Heart right ventricle (tissue), 16 donors: ENCODE measurements around the gene SCTR. TPM values are rescaled to one million over a fixed set of nuclear protein-coding genes. Genes with fewer than 3 reads are reported as not detected.

Experiments used
- ATAC-seq, 8 donors: fragments of 200-7000 bp; cut with Tn5 transposase; one replicate each; pipeline ENCODE4 v1.9.1; 2020; ENCODE audit warnings: mild to moderate bottlenecking in 8 of 8, moderate library complexity in 8 of 8, moderate number of reproducible peaks in 1 of 8
- DNase-seq, 2 donors: peaks; one replicate each; pipeline ENCODE4 v3.0.0-alpha.2; 2020
- H3K27ac ChIP-seq, 10 donors: fragments of 200-600 bp; sonication (generic) in 2 of 10; one replicate each; pipeline versions ENCODE4 v1.5.0 to v1.8.0; 2020 to 2022; ENCODE audit warnings: mild to moderate bottlenecking in 3 of 10
- H3K27me3 ChIP-seq, 7 donors: fragments of 200-600 bp; one replicate each; pipeline ENCODE4 v1.8.0; 2021 to 2022; ENCODE audit warnings: mild to moderate bottlenecking in 2 of 7
- H3K36me3 ChIP-seq, 9 donors: fragments of 200-600 bp; sonication (generic) in 1 of 9; one replicate each; pipeline versions ENCODE4 v1.5.0 to v1.8.0; 2020 to 2022; ENCODE audit warnings: mild to moderate bottlenecking in 2 of 9
- H3K4me1 ChIP-seq, 9 donors: fragments of 200-600 bp; sonication (generic) in 1 of 9; one replicate each; pipeline versions ENCODE4 v1.5.0 to v1.8.0; 2020 to 2022; ENCODE audit warnings: mild to moderate bottlenecking in 4 of 9
- H3K4me3 ChIP-seq, 10 donors: fragments of 200-600 bp; sonication (generic) in 2 of 10; one replicate each; pipeline versions ENCODE4 v1.5.0 to v1.8.0; 2020 to 2022; ENCODE audit warnings: mild to moderate bottlenecking in 7 of 10, moderate library complexity in 2 of 10
- H3K9me3 ChIP-seq, 11 donors: fragments of 200-600 bp in 10 of 11; sonication (generic) in 2 of 11; one replicate each; pipeline versions ENCODE4 v1.5.0 to v1.8.0; 2013 to 2022; ENCODE audit warnings: mild to moderate bottlenecking in 2 of 11, control low read depth in 1 of 11, moderate library complexity in 1 of 11
- WGBS, 2 donors: extraction: QIAGEN DNeasy Blood & Tissue Kit; methylation state at CpG; one replicate each; pipeline ENCODE4 v1.1.7; 2013; ENCODE audit warnings: inconsistent platforms in 1 of 2; 5-methylcytosine and 5-hydroxymethylcytosine counted together
- intact Hi-C, 10 donors: fragments of 100-400 bp; cut with DNase I; formaldehyde crosslinking; loops; one replicate each; pipeline versions ENCODE4 v1.11.1 to v1.14.2; 2022
- polyA plus RNA-seq, 2 donors: library from polyadenylated mRNA; stranded (reverse); fragments of 200-250 nt; gene quantifications; one replicate each; pipeline ENCODE4 v1.2.3, GENCODE V29; 2013
- total RNA-seq, 10 donors: library from RNA; stranded (reverse); fragmentation: NEBNext Ultra II Directional in 3 of 10; extraction: Animal tissue kit (Norgen Biotek cat#: 25700) in 3 of 10; gene quantifications; one replicate each; pipeline versions ENCODE4 v1.2.1 to v1.2.4, GENCODE V29; 2021 to 2023
- TF ChIP-seq, protein P1 (sequence below), 9 donors: fragments of 200-600 bp; sonication (generic) in 2 of 9; IDR thresholded peaks; one replicate each; pipeline versions ENCODE4 v1.5.0 to v1.8.0; 2021 to 2022; ENCODE audit warnings: antibody characterized with exemption in 9 of 9, mild to moderate bottlenecking in 5 of 9, moderate library complexity in 1 of 9
- donor health status: Arrhythmogenic right ventricular cardiomyopathy.
- donor health status: ischemic (EF 13 %, LVEDD 7.1; RV severe dilation, severe dysfunction).
- donor health status: healthy with polysubstance abuse.
- donor health status: DM: no; HTN: yes; CAD: no.
- donor health status: DM: no; HTN: no; CAD: no.
- donor health status: ischemic (EF 25% LVEDD 6.9; RV normal size, moderate dysfunction).
- donor health status: ischemic (EF 25% LVEDD 5.7; RV mildly dilated, moderate dysfunction).
- donor health status: healthy.
- donor health status: DM: yes; HTN: yes; CAD: no.
- donor health status: Ischemic cardiomyopathy.
- donor health status: ischemic (EF 35%, LVEDD 5.7; RV mildly dilated, moderate dysfunction).
- donor health status: nonischemic (EF 11% LVEDD 7.7; RV severe dilation, severe dysfunction).
- donor health status: DM: yes; HTN: yes; CAD: no.
- donor health status: PGD.
- donor health status: ischemic (EF 29% LVEDD 5.4; RV normal size, mild dysfunction).
- donor health status: nonischemic (EF 23%, LVEDD 6.1; RV moderate dilation, normal function).

SCTR gene
- total and polyA plus RNA-seq, 12 donors: 0.10 to 1.4 (median 0.57) TPM; not detected in 2

DNA sequence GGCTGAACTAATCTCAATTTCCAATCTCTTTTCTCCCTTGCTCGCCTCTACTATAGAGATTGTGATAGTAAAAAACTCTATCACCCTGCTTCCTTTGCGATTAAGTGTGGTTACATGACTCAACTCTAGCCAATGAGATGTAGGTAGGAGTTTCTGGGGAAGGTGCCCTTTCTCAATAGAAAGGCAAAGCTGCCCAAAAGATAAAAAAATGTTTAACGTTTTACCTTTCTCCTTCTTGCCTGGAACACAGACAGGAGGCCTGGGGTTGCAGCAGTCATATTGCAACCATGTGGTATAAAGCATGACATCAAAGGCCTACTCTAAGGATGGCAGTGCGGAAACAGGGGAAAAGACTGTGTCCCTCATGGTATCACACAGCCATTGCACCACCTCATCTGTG is 61.1 kb downstream of the SCTR start:
- Histone ChIP-seq H3K27ac (no peak overlapping the region), H3K9me3 (no peaks in the 10 kb centered on the region), H3K27me3 (no peaks in the 10 kb centered on the region), H3K36me3 (no peaks in the 10 kb centered on the region), H3K4me3 (no peak overlapping the region), H3K4me1 (peaks cover 0 to 3% (median 0%) of the 10 kb centered on the region in 9 donors)
- WGBS, 2 donors: 60 to 85% methylated on average over 4 of the region's 4 CpGs
- intact Hi-C loops: no loop called here
- no peak for DNase-seq
- TF ChIP-seq, protein P1, sequence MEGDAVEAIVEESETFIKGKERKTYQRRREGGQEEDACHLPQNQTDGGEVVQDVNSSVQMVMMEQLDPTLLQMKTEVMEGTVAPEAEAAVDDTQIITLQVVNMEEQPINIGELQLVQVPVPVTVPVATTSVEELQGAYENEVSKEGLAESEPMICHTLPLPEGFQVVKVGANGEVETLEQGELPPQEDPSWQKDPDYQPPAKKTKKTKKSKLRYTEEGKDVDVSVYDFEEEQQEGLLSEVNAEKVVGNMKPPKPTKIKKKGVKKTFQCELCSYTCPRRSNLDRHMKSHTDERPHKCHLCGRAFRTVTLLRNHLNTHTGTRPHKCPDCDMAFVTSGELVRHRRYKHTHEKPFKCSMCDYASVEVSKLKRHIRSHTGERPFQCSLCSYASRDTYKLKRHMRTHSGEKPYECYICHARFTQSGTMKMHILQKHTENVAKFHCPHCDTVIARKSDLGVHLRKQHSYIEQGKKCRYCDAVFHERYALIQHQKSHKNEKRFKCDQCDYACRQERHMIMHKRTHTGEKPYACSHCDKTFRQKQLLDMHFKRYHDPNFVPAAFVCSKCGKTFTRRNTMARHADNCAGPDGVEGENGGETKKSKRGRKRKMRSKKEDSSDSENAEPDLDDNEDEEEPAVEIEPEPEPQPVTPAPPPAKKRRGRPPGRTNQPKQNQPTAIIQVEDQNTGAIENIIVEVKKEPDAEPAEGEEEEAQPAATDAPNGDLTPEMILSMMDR (IDR thresholded peaks at IDR 0.05): no peak
- ATAC-seq: no peak

DNA sequence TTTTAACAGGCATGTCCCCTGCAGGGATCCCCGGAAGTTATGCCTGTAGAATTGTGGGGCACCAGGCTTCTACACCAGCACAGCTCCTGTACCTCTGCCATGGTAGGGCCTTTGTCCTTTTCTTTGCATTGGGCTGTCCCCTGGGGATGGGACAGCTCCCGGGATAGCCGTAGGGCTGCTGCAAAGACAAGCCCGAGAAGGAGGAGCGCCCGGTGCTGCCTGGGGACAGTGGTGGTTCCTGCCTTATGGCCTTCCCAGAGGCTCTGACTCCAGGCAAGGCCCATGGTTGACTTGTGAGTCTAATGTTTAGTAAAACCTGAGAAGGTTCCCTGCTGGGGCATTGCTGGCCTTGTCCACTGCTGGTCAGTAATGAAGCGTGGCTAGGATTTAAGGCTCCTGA is 61.7 kb downstream of the SCTR start:
- H3K27ac ChIP-seq: no peak overlapping the region
- intact Hi-C loops: no loop called here
- no peak overlapping the region for H3K4me3 ChIP-seq
- H3K9me3 ChIP-seq: no peaks in the 10 kb centered on the region
- H3K27me3 ChIP-seq: no peaks in the 10 kb centered on the region
- TF ChIP-seq, protein P1 (IDR thresholded peaks at IDR 0.05): no peak
- no peaks in the 10 kb centered on the region for H3K36me3 ChIP-seq
- no peak for ATAC-seq
- WGBS, 2 donors: 93 to 95% methylated on average over 7 of the region's 7 CpGs
- DNase-seq: no peak
- H3K4me1 ChIP-seq: no peaks in the 10 kb centered on the region

DNA sequence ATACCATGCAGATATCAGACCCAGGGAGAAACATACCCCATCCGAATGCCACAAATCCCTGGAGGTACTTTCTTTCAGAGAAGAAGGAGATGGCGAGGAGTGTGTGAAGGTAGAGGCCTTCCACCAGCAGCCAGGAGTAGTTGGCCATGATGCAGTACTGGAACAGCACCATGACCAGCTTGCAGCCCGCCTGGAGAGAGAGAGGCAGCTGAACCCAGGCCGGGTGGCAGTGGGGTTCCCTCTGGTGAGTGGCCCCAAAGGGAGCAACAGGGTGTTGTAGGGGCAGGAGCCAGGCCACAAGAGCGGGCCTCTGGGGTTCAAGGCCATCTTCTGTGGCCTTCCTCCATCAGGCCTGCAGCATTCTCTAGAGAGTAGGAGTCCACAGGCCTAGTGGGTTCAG is 62.5 kb downstream of the SCTR start:
- DNase-seq (no peak), ATAC-seq (no peak)
- Histone ChIP-seq H3K4me3 (no peak overlapping the region), H3K36me3 (no peaks in the 10 kb centered on the region), H3K9me3 (no peaks in the 10 kb centered on the region), H3K4me1 (no peaks in the 10 kb centered on the region), H3K27ac (no peak overlapping the region), H3K27me3 (no peaks in the 10 kb centered on the region)
- intact Hi-C loops: no loop called here
- WGBS, 2 donors: 96 to 100% methylated on average over 5 of the region's 5 CpGs
- TF ChIP-seq, protein P1 (IDR thresholded peaks at IDR 0.05): no peak

DNA sequence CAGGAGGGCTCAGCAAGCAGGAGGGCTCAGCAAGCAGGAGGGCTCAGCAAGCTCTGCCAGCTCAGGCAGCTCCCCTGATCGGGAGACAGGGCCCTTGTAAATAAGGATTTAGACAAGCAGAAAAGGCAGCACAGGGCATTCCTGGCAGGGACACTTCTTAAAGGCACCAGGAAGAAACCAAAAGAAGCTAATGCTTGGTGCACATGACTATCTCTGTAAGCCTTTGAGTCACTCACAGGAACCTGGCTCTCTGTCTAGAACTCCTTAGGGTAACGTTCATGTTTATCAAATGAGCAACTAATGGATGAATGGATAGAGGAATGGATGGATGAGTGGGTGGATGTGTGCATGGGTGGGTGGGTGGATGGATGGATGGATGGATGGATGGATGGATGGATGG is 64.2 kb downstream of the SCTR start:
- Histone ChIP-seq H3K4me1 (no peaks in the 10 kb centered on the region), H3K4me3 (no peak overlapping the region), H3K36me3 (no peaks in the 10 kb centered on the region), H3K9me3 (peaks cover 0 to 5% (median 0%) of the 10 kb centered on the region in 11 donors), H3K27me3 (no peaks in the 10 kb centered on the region), H3K27ac (no peak overlapping the region)
- intact Hi-C loops: no loop called here
- no peak for ATAC-seq
- 76 to 83% methylated on average over 2 of the region's 2 CpGs for WGBS, 2 donors
- TF ChIP-seq, protein P1 (IDR thresholded peaks at IDR 0.05): no peak
- no peak for DNase-seq
